SK-N-SH treated with all-trans-retinoic acid at 6 μM for 48 hours (cell line): Measurements from ENCODE around the gene PDLIM7.
A peak's percentile ranks its signal among the peaks of the same experiment; 100 is the strongest.
"Not testable (repeated sequence)": the region's sequence is repeated elsewhere in the genome, so short reads cannot be mapped to it uniquely, and the experiment has no call there.

Source experiments
- ATAC-seq: fragments of 200-7000 bp; cut with Tn5 transposase; 3 replicates; pipeline ENCODE4 v1.9.1; 2020; ENCODE audit warnings: mild to moderate bottlenecking, moderate library complexity
- BACH2 ChIP-seq: fragments of 250-450 bp; sonication (Bioruptor Pico); IDR thresholded peaks from 2 replicates; pipeline ENCODE4 v1.9.0; 2021; ENCODE audit warnings: mild to moderate bottlenecking, borderline replicate concordance
- ESRRG ChIP-seq: fragments of 250-450 bp; sonication (Bioruptor Pico); IDR thresholded peaks from 2 replicates; pipeline ENCODE4 v1.6.1; 2021; ENCODE audit warnings: mild to moderate bottlenecking
- ISL1 ChIP-seq: fragments of 250-450 bp; sonication (Bioruptor Pico); IDR thresholded peaks from 2 replicates; pipeline ENCODE4 v2.1.2; 2022; ENCODE audit warnings: mild to moderate bottlenecking, moderate library complexity
- OSR1 ChIP-seq: fragments of 250-450 bp; sonication (Bioruptor Pico); IDR thresholded peaks from 2 replicates; pipeline ENCODE4 v1.8.0; 2022; ENCODE audit warnings: moderate library complexity, mild to moderate bottlenecking, inconsistent platforms
- PPARA ChIP-seq: fragments of 250-450 bp; sonication (Bioruptor Pico); IDR thresholded peaks from 2 replicates; pipeline ENCODE4 v1.5.0; 2020; ENCODE audit warnings: mild to moderate bottlenecking, borderline replicate concordance
- RARB ChIP-seq: fragments of 250-450 bp; sonication (Bioruptor Pico); IDR thresholded peaks from 2 replicates; pipeline ENCODE4 v1.8.0; 2021; ENCODE audit warnings: mild to moderate bottlenecking, moderate library complexity
- SNAI2 ChIP-seq: fragments of 250-450 bp; sonication (Bioruptor Pico); IDR thresholded peaks from 2 replicates; pipeline ENCODE4 v1.5.0; 2020; ENCODE audit warnings: mild to moderate bottlenecking, moderate library complexity
- TCF4 ChIP-seq: fragments of 250-450 bp; sonication (Bioruptor Pico); IDR thresholded peaks from 2 replicates; pipeline ENCODE4 v1.8.0; 2021; ENCODE audit warnings: mild to moderate bottlenecking, moderate library complexity, borderline replicate concordance
- ZC3H10 ChIP-seq: fragments of 250-450 bp; sonication (Bioruptor Pico); IDR thresholded peaks from 2 replicates; pipeline ENCODE4 v1.5.1; 2021; ENCODE audit warnings: mild to moderate bottlenecking, moderate library complexity
- ZFP30 ChIP-seq: fragments of 450-650 bp; formaldehyde crosslinking; IDR thresholded peaks from 2 replicates; pipeline ENCODE4 v1.5.0; 2022; ENCODE audit warnings: mild to moderate bottlenecking, moderate library complexity
- ZNF70 ChIP-seq: fragments of 450-650 bp; formaldehyde crosslinking; IDR thresholded peaks from 2 replicates; pipeline ENCODE4 v1.5.0; 2020; ENCODE audit warnings: mild to moderate bottlenecking, moderate library complexity
- ZNF8 ChIP-seq: fragments of 450-650 bp; formaldehyde crosslinking; IDR thresholded peaks from 2 replicates; pipeline ENCODE4 v1.5.0; 2020; ENCODE audit warnings: mild to moderate bottlenecking, moderate library complexity
- TF ChIP-seq, protein P1 (sequence below): fragments of 250-450 bp; sonication (Bioruptor Pico); IDR thresholded peaks from 2 replicates; pipeline ENCODE4 v1.8.0; 2020; ENCODE audit warnings: mild to moderate bottlenecking, moderate library complexity, borderline replicate concordance
- TF ChIP-seq, protein P2 (sequence below): fragments of 250-450 bp; sonication (Bioruptor Pico); IDR thresholded peaks from 2 replicates; pipeline ENCODE4 v1.5.1; 2021; ENCODE audit warnings: mild to moderate bottlenecking, moderate library complexity
- TF ChIP-seq, protein P3 (sequence below): fragments of 250-450 bp; sonication (Bioruptor Pico); IDR thresholded peaks from 2 replicates; pipeline ENCODE4 v1.8.0; 2021; ENCODE audit warnings: low read depth, mild to moderate bottlenecking, moderate library complexity, borderline replicate concordance
- TF ChIP-seq, protein P4 (sequence below): fragments of 250-450 bp; sonication (Bioruptor Pico); IDR thresholded peaks from 2 replicates; pipeline ENCODE4 v1.5.0; 2020; ENCODE audit warnings: mild to moderate bottlenecking, moderate library complexity

PDLIM7 gene

DNA sequence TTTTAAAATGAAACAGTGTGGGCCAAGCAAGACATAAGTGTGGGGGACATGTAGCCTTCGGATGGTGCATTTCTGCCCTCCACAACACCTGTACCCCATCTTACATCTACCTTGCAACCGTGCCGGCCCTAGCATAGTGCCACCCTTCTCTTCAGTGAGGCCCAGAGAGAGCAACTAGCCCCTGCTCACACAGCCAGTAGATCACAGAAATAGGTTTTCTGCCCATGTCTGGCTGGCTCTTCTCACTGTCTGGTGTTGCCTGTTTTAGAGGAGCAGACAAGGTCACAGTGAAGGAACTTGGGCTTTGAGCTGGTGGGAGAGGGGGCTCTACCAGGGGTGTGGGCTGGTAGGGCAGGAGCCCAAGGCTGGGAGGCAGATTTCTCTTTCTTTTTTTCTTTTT is 11.1 kb downstream of the PDLIM7 start (continued):
- TF ChIP-seq, protein P1, sequence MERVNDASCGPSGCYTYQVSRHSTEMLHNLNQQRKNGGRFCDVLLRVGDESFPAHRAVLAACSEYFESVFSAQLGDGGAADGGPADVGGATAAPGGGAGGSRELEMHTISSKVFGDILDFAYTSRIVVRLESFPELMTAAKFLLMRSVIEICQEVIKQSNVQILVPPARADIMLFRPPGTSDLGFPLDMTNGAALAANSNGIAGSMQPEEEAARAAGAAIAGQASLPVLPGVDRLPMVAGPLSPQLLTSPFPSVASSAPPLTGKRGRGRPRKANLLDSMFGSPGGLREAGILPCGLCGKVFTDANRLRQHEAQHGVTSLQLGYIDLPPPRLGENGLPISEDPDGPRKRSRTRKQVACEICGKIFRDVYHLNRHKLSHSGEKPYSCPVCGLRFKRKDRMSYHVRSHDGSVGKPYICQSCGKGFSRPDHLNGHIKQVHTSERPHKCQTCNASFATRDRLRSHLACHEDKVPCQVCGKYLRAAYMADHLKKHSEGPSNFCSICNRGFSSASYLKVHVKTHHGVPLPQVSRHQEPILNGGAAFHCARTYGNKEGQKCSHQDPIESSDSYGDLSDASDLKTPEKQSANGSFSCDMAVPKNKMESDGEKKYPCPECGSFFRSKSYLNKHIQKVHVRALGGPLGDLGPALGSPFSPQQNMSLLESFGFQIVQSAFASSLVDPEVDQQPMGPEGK (CRISPR knock-in tag): no peak
- TF ChIP-seq, protein P2, sequence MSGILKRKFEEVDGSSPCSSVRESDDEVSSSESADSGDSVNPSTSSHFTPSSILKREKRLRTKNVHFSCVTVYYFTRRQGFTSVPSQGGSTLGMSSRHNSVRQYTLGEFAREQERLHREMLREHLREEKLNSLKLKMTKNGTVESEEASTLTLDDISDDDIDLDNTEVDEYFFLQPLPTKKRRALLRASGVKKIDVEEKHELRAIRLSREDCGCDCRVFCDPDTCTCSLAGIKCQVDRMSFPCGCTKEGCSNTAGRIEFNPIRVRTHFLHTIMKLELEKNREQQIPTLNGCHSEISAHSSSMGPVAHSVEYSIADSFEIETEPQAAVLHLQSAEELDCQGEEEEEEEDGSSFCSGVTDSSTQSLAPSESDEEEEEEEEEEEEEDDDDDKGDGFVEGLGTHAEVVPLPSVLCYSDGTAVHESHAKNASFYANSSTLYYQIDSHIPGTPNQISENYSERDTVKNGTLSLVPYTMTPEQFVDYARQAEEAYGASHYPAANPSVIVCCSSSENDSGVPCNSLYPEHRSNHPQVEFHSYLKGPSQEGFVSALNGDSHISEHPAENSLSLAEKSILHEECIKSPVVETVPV (CRISPR knock-in tag): no peak

DNA sequence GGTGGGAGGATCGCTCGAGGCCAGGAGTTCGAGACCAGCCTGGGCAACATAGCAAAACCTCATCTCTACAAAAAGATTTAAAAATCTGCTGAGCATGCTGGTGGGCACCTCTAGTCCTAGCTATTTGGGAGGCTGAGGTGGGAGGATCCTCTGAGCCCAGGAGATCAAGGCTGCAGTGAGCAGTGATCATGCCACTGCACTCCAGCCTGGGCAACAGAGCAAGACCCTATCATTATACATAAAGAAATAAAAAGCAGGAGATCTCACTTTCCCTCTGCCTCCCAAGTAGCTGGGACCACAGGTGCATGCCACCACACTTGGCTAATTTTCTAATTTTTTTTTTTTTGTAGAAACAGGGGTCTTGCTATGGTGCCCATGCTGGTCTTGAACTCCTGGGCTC is 11.7 kb downstream of the PDLIM7 start:
- not testable (repeated sequence) for ATAC-seq

DNA sequence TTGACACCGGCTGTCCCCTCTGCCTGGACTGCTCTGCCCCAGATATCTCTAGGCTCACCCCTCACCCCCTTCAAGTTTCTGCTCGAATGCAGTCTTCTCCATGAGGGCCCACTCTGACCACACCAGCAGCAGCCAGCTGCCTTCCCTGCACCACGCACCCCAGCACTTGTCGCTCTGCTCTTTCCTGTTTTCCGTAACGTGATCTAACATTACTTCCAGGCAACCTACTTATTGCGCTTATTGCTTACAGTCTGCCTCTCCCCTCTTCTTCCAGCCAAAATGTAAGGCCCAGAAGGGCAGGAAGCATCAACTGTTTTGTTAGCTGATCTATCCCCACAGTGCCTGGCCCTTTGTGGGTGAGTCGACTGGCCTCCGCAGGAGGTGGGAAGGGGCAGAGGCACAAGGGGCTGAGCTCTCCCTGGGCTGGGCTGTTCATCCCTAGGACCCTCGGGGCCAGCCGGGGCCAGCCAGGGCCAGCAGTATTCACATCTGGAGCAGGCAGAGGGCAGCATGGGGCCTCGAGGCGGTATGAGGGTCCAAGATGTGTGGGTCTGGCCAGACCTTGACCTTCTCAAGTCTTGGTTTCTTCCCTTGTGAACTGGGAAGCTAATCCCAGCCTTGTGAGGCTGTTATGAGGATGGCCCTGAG is 12.4 kb downstream of the PDLIM7 start:
- peak; percentile 1; the same call in 2 of the 3 replicates for ATAC-seq
- TF ChIP-seq, protein P3, sequence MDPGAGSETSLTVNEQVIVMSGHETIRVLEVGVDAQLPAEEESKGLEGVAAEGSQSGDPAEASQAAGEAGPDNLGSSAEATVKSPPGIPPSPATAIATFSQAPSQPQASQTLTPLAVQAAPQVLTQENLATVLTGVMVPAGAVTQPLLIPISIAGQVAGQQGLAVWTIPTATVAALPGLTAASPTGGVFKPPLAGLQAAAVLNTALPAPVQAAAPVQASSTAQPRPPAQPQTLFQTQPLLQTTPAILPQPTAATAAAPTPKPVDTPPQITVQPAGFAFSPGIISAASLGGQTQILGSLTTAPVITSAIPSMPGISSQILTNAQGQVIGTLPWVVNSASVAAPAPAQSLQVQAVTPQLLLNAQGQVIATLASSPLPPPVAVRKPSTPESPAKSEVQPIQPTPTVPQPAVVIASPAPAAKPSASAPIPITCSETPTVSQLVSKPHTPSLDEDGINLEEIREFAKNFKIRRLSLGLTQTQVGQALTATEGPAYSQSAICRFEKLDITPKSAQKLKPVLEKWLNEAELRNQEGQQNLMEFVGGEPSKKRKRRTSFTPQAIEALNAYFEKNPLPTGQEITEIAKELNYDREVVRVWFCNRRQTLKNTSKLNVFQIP (CRISPR knock-in tag): no peak
- TF ChIP-seq ESRRG (CRISPR knock-in tag): no peak
- no peak for TF ChIP-seq TCF4 (CRISPR knock-in tag)
- TF ChIP-seq, protein P2 (CRISPR knock-in tag): no peak
- TF ChIP-seq ZFP30 (CRISPR knock-in tag): no peak
- TF ChIP-seq, protein P4, sequence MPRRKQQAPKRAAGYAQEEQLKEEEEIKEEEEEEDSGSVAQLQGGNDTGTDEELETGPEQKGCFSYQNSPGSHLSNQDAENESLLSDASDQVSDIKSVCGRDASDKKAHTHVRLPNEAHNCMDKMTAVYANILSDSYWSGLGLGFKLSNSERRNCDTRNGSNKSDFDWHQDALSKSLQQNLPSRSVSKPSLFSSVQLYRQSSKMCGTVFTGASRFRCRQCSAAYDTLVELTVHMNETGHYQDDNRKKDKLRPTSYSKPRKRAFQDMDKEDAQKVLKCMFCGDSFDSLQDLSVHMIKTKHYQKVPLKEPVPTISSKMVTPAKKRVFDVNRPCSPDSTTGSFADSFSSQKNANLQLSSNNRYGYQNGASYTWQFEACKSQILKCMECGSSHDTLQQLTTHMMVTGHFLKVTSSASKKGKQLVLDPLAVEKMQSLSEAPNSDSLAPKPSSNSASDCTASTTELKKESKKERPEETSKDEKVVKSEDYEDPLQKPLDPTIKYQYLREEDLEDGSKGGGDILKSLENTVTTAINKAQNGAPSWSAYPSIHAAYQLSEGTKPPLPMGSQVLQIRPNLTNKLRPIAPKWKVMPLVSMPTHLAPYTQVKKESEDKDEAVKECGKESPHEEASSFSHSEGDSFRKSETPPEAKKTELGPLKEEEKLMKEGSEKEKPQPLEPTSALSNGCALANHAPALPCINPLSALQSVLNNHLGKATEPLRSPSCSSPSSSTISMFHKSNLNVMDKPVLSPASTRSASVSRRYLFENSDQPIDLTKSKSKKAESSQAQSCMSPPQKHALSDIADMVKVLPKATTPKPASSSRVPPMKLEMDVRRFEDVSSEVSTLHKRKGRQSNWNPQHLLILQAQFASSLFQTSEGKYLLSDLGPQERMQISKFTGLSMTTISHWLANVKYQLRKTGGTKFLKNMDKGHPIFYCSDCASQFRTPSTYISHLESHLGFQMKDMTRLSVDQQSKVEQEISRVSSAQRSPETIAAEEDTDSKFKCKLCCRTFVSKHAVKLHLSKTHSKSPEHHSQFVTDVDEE (CRISPR knock-in tag): no peak
- TF ChIP-seq SNAI2 (CRISPR knock-in tag): no peak
- no peak for TF ChIP-seq ZNF8 (CRISPR knock-in tag)
- TF ChIP-seq PPARA: no peak
- no peak for TF ChIP-seq ISL1
- no peak for TF ChIP-seq ZNF70 (CRISPR knock-in tag)
- TF ChIP-seq RARB (CRISPR knock-in tag): no peak
- TF ChIP-seq BACH2 (CRISPR knock-in tag): no peak
- TF ChIP-seq ZC3H10 (CRISPR knock-in tag): no peak
- TF ChIP-seq, protein P1 (CRISPR knock-in tag): no peak
- TF ChIP-seq OSR1 (CRISPR knock-in tag): no peak
